HepG2 (cell line): ENCODE measurements around the gene SORD. TPM values are rescaled to one million over a fixed set of nuclear protein-coding genes. Genes with fewer than 3 reads are reported as not detected.
"Not testable (repeated sequence)": the region's sequence is repeated elsewhere in the genome, so short reads cannot be mapped to it uniquely, and the experiment has no call there.

Experiments used
- ATAC-seq: fragments of 200-7000 bp; cut with Tn5 transposase; 3 replicates; pipeline ENCODE4 v1.9.1; 2020; ENCODE audit warnings: mild to moderate bottlenecking, moderate library complexity
- BruUV-seq: library from RNA; stranded (reverse); fragments of 400-500 nt; replicated peaks from 2 replicates; lab custom pipeline; 2021; lab: Mats Ljungman, UMichigan
- CTCF ChIA-PET: fragments of 300-600 bp; formaldehyde crosslinking; extraction: SDS; loops from one replicate; lab custom pipeline; 2021; ENCODE audit warnings: low total read pairs, inconsistent platforms, low intra/inter-chr PET ratio; lab: Yijun Ruan, JAX
- POLR2A ChIA-PET: fragments of 350-600 bp; sonication (Branson Sonifier 250); formaldehyde crosslinking; loops from one replicate; lab custom pipeline; 2020; ENCODE audit warnings: antibody characterized with exemption, inconsistent platforms; lab: Yijun Ruan, JAX
- DNase-seq: peaks from one replicate; pipeline ENCODE4 v3.0.0-alpha.2; 2015; ENCODE audit warnings: low spot score
- FAIRE-seq: peaks from 3 replicates; lab custom pipeline; 2011; peaks lifted over from hg19 to GRCh38; lab: Jason Lieb, UNC
- H2AFZ ChIP-seq: one replicate; pipeline ENCODE4 v1.6.1; 2011; ENCODE audit warnings: low read length, inconsistent platforms
- H3K27ac ChIP-seq: fragments of 300-600 bp; 3 replicates; pipeline ENCODE4 v1.8.0; 2011; ENCODE audit warnings: mixed run types, mild to moderate bottlenecking, mixed read lengths, low read length, inconsistent platforms; ENCODE audit not compliant: insufficient read depth; ENCODE audit errors: extremely low read length
- H3K27me3 ChIP-seq, 2 experiments: fragments of 200-600 bp in 1 of 2; 2 replicates in 1 of 2; 3 replicates in 1 of 2; pipeline versions ENCODE4 v1.6.0 to v1.8.0; 2011; ENCODE audit warnings: low read length in 2 of 2, mild to moderate bottlenecking in 2 of 2, moderate library complexity in 2 of 2, inconsistent platforms in 1 of 2; ENCODE audit not compliant: insufficient read depth in 2 of 2, control insufficient read depth in 1 of 2
- H3K36me3 ChIP-seq, 2 experiments: fragments of 200-600 bp in 1 of 2; replicated peaks in 1 of 2; 2 replicates in 1 of 2; 3 replicates in 1 of 2; pipeline versions ENCODE4 v1.5.1 to v1.8.0; 2011; ENCODE audit warnings: low read length in 2 of 2, inconsistent platforms in 1 of 2; ENCODE audit not compliant: insufficient read depth in 2 of 2, control insufficient read depth in 1 of 2
- H3K4me1 ChIP-seq: 2 replicates; pipeline ENCODE4 v1.5.1; 2012; ENCODE audit warnings: low read length, inconsistent platforms; ENCODE audit not compliant: insufficient read depth
- H3K4me2 ChIP-seq: 2 replicates; pipeline ENCODE4 v1.6.0; 2011; ENCODE audit warnings: low read depth, low read length, inconsistent platforms
- H3K4me3 ChIP-seq, 3 experiments: fragments of 200-600 bp in 1 of 3; sonication (generic), shearing (Covaris generic) in 1 of 3; replicated peaks in 1 of 3; 2 replicates each; pipeline ENCODE4 v1.5.1; 2011 to 2016; ENCODE audit warnings: low read length in 3 of 3, inconsistent platforms in 2 of 3, low read depth in 2 of 3, mild to moderate bottlenecking in 2 of 3, control low read depth in 1 of 3, mixed read lengths in 1 of 3; ENCODE audit not compliant: insufficient read depth in 1 of 3
- H3K79me2 ChIP-seq: one replicate; pipeline ENCODE4 v1.6.1; 2011; ENCODE audit warnings: low read length, inconsistent platforms; ENCODE audit not compliant: insufficient read depth
- H3K9ac ChIP-seq: 2 replicates; pipeline ENCODE4 v1.6.0; 2011; ENCODE audit warnings: mild to moderate bottlenecking, low read depth, low read length, inconsistent platforms; ENCODE audit not compliant: insufficient read depth
- H3K9me3 ChIP-seq: 2 replicates; pipeline ENCODE4 v1.5.1; 2012; ENCODE audit warnings: mild to moderate bottlenecking, low read length
- H4K20me1 ChIP-seq: 2 replicates; pipeline ENCODE4 v1.6.0; 2011; ENCODE audit warnings: inconsistent platforms, mild to moderate bottlenecking, low read length, moderate library complexity; ENCODE audit not compliant: insufficient read depth
- HIVEP1 ChIP-seq: sonication (generic); formaldehyde crosslinking; IDR thresholded peaks from 2 replicates; pipeline ENCODE4 v1.4.0; 2020; ENCODE audit warnings: mild to moderate bottlenecking, missing genetic modification reagents
- KAT8 ChIP-seq: IDR thresholded peaks from 2 replicates; pipeline ENCODE4 v1.6.1; 2016; ENCODE audit warnings: missing genetic modification reagents, missing compliant biosample characterization
- KDM2A ChIP-seq: sonication (generic); formaldehyde crosslinking; IDR thresholded peaks from 2 replicates; pipeline ENCODE4 v1.4.0; 2020; ENCODE audit warnings: low read depth, missing genetic modification reagents, borderline replicate concordance
- NCOA1 ChIP-seq: sonication (generic); formaldehyde crosslinking; IDR thresholded peaks from 2 replicates; pipeline ENCODE4 v1.9.0; 2021; ENCODE audit warnings: missing genetic modification reagents
- NFIC ChIP-seq: IDR thresholded peaks from 2 replicates; pipeline ENCODE4 v1.6.1; 2012; ENCODE audit warnings: mild to moderate bottlenecking, low read length, inconsistent platforms
- RARG ChIP-seq: sonication (generic); formaldehyde crosslinking; IDR thresholded peaks from 2 replicates; pipeline ENCODE4 v1.4.0; 2020; ENCODE audit warnings: low read depth, mild to moderate bottlenecking, missing genetic modification reagents
- ZNF251 ChIP-seq: sonication (generic); formaldehyde crosslinking; IDR thresholded peaks from 2 replicates; pipeline ENCODE4 v1.9.0; 2021; ENCODE audit warnings: mild to moderate bottlenecking, missing genetic modification reagents
- ZNF3 ChIP-seq: IDR thresholded peaks from 2 replicates; pipeline ENCODE4 v1.7.0; 2017; ENCODE audit warnings: inconsistent platforms
- ZNF557 ChIP-seq: sonication (generic); formaldehyde crosslinking; IDR thresholded peaks from 2 replicates; pipeline ENCODE4 v1.4.0; 2020; ENCODE audit warnings: missing genetic modification reagents
- ZSCAN30 ChIP-seq: sonication (generic); formaldehyde crosslinking; IDR thresholded peaks from 2 replicates; pipeline ENCODE4 v1.5.0; 2020; ENCODE audit warnings: mild to moderate bottlenecking, missing genetic modification reagents
- WGBS: methylation state at CpG from one replicate; pipeline ENCODE4 v1.1.6; 2017; ENCODE audit warnings: low lambda C conversion rate; 5-methylcytosine and 5-hydroxymethylcytosine counted together
- in situ Hi-C: cut with HindIII; loops from 2 replicates; pipeline ENCODE4 v1.10.0; 2017; ENCODE audit warnings: low pct_unique_long_range_greater_than_20kb; ENCODE audit not compliant: extremely low pct_ligation_motif_present
- intact Hi-C: fragments of 100-400 bp; cut with micrococcal nuclease; formaldehyde crosslinking; loops from one replicate; pipeline ENCODE4 v1.10.0; 2022; ENCODE audit not compliant: unreplicated experiment
- polyA plus RNA-seq, 8 experiments: library from polyadenylated mRNA; depleted of rRNA in 3 of 8; stranded (reverse) in 7 of 8; unstranded in 1 of 8; fragments of >200 nt; fragmentation: Illumina TruSeq in 4 of 8; extraction: Trizol in 4 of 8; gene quantifications; 2 replicates each; pipeline versions ENCODE4 v1.2.1 to v1.2.3, GENCODE V29; 2011 to 2016; ENCODE audit warnings: low read depth in 4 of 8, missing spikeins in 1 of 8, mixed read lengths in 1 of 8; ENCODE audit not compliant: insufficient read depth in 1 of 8
- total RNA-seq, 5 experiments: library from RNA; depleted of rRNA; stranded (reverse); fragments of >200 nt; fragmentation: Illumina TruSeq; extraction: Trizol; gene quantifications; 2 replicates each; pipeline ENCODE4 v1.2.3, GENCODE V29; 2016; ENCODE audit warnings: low read depth in 1 of 5
- TF ChIP-seq, protein P1 (sequence below): sonication (generic); formaldehyde crosslinking; IDR thresholded peaks from 2 replicates; pipeline ENCODE4 v1.4.0; 2020; ENCODE audit warnings: missing genetic modification reagents; ENCODE audit errors: not compliant biosample characterization

The SORD gene
- total and polyA plus RNA-seq, 2 of the 13 experiments (the other 11 are each of a cell fraction or from before 2014, with no cell fraction given): 59.1 to 95.3 TPM

DNA sequence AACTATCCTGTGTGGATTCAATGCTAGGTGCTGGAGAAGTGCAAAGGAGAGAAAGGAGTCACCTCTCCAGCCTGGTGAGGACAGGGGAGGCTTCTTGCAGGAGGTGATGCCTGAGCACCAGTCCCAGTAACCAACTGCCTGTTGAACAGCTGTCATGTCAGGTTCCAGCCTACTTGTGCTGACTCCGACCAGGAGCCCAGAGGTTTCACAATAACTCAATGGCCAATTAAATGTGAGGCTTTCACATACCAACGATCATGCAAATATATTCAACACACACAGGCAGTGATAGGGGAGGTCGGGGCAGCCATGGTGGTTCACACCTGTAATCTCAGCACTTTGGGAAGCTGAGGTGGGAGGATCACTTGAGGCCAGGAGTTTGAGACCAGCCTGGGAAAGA, 7.7 kb downstream of the SORD start:
- in situ Hi-C loops: no loop called here
- no peak for TF ChIP-seq NFIC
- no peak for TF ChIP-seq ZNF3
- TF ChIP-seq KDM2A (CRISPR knock-in tag): no peak
- TF ChIP-seq NCOA1 (CRISPR knock-in tag): no peak
- TF ChIP-seq KAT8 (CRISPR knock-in tag): no peak
- TF ChIP-seq, protein P1, sequence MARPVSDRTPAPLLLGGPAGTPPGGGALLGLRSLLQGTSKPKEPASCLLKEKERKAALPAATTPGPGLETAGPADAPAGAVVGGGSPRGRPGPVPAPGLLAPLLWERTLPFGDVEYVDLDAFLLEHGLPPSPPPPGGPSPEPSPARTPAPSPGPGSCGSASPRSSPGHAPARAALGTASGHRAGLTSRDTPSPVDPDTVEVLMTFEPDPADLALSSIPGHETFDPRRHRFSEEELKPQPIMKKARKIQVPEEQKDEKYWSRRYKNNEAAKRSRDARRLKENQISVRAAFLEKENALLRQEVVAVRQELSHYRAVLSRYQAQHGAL (CRISPR knock-in tag): no peak
- TF ChIP-seq RARG (CRISPR knock-in tag): no peak
- no peak for TF ChIP-seq HIVEP1
- no peak for TF ChIP-seq ZSCAN30 (CRISPR knock-in tag)
- TF ChIP-seq ZNF557 (CRISPR knock-in tag): no peak
- no peak for TF ChIP-seq ZNF251
- Histone ChIP-seq H3K27ac (no peak overlapping the region), H2AFZ (no peak overlapping the region), H3K4me1 (peaks cover 32% of the 10 kb centered on the region), H3K79me2 (peaks cover 28% of the 10 kb centered on the region), H3K36me3 (peaks cover 6 to 29% of the 10 kb centered on the region in 2 experiments), H3K4me3 (no peak overlapping the region), H3K9ac (no peak overlapping the region), H3K9me3 (no peaks in the 10 kb centered on the region), H4K20me1 (no peaks in the 10 kb centered on the region), H3K27me3 (no peaks in the 10 kb centered on the region), H3K4me2 (no peak overlapping the region)
- intact Hi-C loops: no loop called here
- WGBS: 85% methylated on average over 2 of the region's 3 CpGs
- ATAC-seq (no peak), DNase-seq (no peak), FAIRE-seq (no peak)
- ChIA-PET POLR2A (no interaction called here), CTCF (no interaction called here)
- no TSS peak for BruUV-seq

DNA sequence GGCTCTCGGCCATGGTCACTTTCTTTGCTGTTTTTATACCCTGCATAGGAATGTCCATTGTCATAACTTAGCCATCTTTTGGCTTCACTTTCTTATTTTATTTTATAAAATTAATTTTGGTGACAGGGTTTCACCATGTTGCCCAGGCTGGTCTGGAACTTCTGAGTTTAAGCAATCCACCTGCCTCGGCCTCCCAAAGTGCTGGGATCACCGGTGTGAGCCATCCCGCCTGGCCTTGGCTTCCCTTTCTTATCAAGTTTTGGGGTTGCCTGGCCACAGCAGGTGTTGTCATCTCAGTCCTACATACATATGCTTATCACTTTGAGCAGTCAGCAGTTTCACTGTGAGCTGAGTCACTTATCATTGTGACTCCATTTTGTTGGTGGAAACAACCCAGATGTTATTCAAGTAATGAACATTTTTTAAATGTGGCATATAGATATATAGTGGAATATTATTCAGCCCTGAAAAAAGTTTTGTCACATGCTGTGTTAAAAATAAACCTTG, 8.6 kb downstream of the SORD start:
- H3K27me3 ChIP-seq, intact Hi-C loops, H2AFZ ChIP-seq, H3K27ac ChIP-seq, POLR2A ChIA-PET, CTCF ChIA-PET, H3K4me2 ChIP-seq, H3K4me3 ChIP-seq, H3K9me3 ChIP-seq, H4K20me1 ChIP-seq, in situ Hi-C loops, DNase-seq, H3K9ac ChIP-seq, BruUV-seq, ATAC-seq: not testable (repeated sequence)
- 95% methylated on average over 2 of the region's 4 CpGs for WGBS
- peak; percentile 77 for FAIRE-seq
- Histone ChIP-seq H3K4me1 (peaks cover 28% of the 10 kb centered on the region), H3K36me3 (peaks cover 6 to 36% of the 10 kb centered on the region in 2 experiments), H3K79me2 (peaks cover 21% of the 10 kb centered on the region)

DNA sequence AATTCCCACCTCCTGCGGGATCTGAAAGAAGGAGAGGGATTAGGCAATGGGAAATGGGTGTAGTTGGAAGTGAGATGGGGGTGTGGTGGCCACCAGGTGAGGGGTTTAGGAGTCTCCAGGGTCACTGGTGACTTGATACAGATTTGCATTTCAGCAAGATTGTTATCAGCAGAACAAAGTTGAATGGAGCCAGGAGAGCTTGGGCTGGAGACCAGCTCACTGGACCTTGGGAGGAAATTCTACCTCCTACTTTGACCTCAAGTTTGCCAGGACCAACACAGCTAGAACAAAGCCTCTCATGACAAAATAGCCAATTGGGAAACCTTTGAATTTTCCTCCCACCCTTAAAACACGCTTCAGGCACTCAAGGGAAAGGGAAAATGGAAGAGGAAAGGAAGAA, 9.5 kb downstream of the SORD start:
- intact Hi-C loops, H3K9ac ChIP-seq, POLR2A ChIA-PET, ATAC-seq, CTCF ChIA-PET, H3K9me3 ChIP-seq, H3K4me3 ChIP-seq, BruUV-seq, H3K4me2 ChIP-seq, H2AFZ ChIP-seq, H4K20me1 ChIP-seq, DNase-seq, in situ Hi-C loops, H3K27me3 ChIP-seq, H3K27ac ChIP-seq: not testable (repeated sequence)
- peaks cover 12% of the 10 kb centered on the region for H3K79me2 ChIP-seq
- H3K36me3 ChIP-seq: peaks cover 5 to 27% of the 10 kb centered on the region in 2 experiments
- FAIRE-seq: peak; percentile 72
- peaks cover 28% of the 10 kb centered on the region for H3K4me1 ChIP-seq
- WGBS: 86% methylated on average over 2 of the region's 2 CpGs
